ENCODE data around the gene MICALL1. TPM values are rescaled to one million over a fixed set of nuclear protein-coding genes. Genes with fewer than 3 reads are reported as not detected.

The MICALL1 gene
- total RNA-seq, 1 donor from 2014 or later: 115 TPM

GRCh38 chr22:37898441-37899181, 7.5 kb upstream of the MICALL1 start:
- Histone ChIP-seq H3K4me3 (ENCODE audit: low read depth, low read length) (no peak overlapping the region), H3K27me3 (ENCODE audit: control insufficient read depth, insufficient read depth, low read length) (no peaks in the 10 kb centered on the region), H3K36me3 (ENCODE audit: control insufficient read depth, insufficient read depth, low read length) (no peaks in the 10 kb centered on the region)
- no peak for DNase-seq (ENCODE audit: low read depth)
- TF ChIP-seq CTCF (IDR thresholded peaks at IDR 0.05; ENCODE audit: insufficient read depth, low read length, poor library complexity, severe bottlenecking): no peak

GRCh38 chr22:37904572-37905533, 1.2 kb upstream of the MICALL1 start:
- TF ChIP-seq CTCF (IDR thresholded peaks at IDR 0.05; ENCODE audit: insufficient read depth, low read length, poor library complexity, severe bottlenecking): no peak
- DNase-seq (ENCODE audit: low read depth): peak; percentile 97
- no peaks in the 10 kb centered on the region for H3K36me3 ChIP-seq (ENCODE audit: control insufficient read depth, insufficient read depth, low read length)
- no peaks in the 10 kb centered on the region for H3K27me3 ChIP-seq (ENCODE audit: control insufficient read depth, insufficient read depth, low read length)
- H3K4me3 ChIP-seq (ENCODE audit: low read depth, low read length): peak overlapping the region; percentile 76

- DNase-seq (ENCODE audit: low read depth): no peak
- H3K27me3 ChIP-seq (ENCODE audit: control insufficient read depth, insufficient read depth, low read length): no peaks in the 10 kb centered on the region
- H3K36me3 ChIP-seq (ENCODE audit: control insufficient read depth, insufficient read depth, low read length): no peaks in the 10 kb centered on the region
- H3K4me3 ChIP-seq (ENCODE audit: low read depth, low read length): peak overlapping the region; percentile 76
- no peak for TF ChIP-seq CTCF (IDR thresholded peaks at IDR 0.05; ENCODE audit: insufficient read depth, low read length, poor library complexity, severe bottlenecking)
Observed at GRCh38 chr22:37906364-37907008, 389 bp downstream of the MICALL1 start.

GRCh38 chr22:37907036-37907954, 1.2 kb downstream of the MICALL1 start:
- peak overlapping the region; percentile 76 for H3K4me3 ChIP-seq (ENCODE audit: low read depth, low read length)
- no peaks in the 10 kb centered on the region for H3K27me3 ChIP-seq (ENCODE audit: control insufficient read depth, insufficient read depth, low read length)
- no peaks in the 10 kb centered on the region for H3K36me3 ChIP-seq (ENCODE audit: control insufficient read depth, insufficient read depth, low read length)
- TF ChIP-seq CTCF (IDR thresholded peaks at IDR 0.05; ENCODE audit: insufficient read depth, low read length, poor library complexity, severe bottlenecking): no peak
- no peak for DNase-seq (ENCODE audit: low read depth)

- TF ChIP-seq CTCF (IDR thresholded peaks at IDR 0.05; ENCODE audit: insufficient read depth, low read length, poor library complexity, severe bottlenecking): no peak
- Histone ChIP-seq H3K27me3 (ENCODE audit: control insufficient read depth, insufficient read depth, low read length) (no peaks in the 10 kb centered on the region), H3K4me3 (ENCODE audit: low read depth, low read length) (no peak overlapping the region), H3K36me3 (ENCODE audit: control insufficient read depth, insufficient read depth, low read length) (no peaks in the 10 kb centered on the region)
- no peak for DNase-seq (ENCODE audit: low read depth)
Observed at GRCh38 chr22:37909766-37910165, 3.7 kb downstream of the MICALL1 start.
